ENCODE measurements around the gene CDC45.

GRCh38 chr22:19467912-19468311 lies 11.8 kb upstream of the CDC45 start:
- TF ChIP-seq EP300 (IDR thresholded peaks at IDR 0.05) (no peak), POLR2A (IDR thresholded peaks at IDR 0.05) (no peak)
- TF ChIP-seq, protein P1, sequence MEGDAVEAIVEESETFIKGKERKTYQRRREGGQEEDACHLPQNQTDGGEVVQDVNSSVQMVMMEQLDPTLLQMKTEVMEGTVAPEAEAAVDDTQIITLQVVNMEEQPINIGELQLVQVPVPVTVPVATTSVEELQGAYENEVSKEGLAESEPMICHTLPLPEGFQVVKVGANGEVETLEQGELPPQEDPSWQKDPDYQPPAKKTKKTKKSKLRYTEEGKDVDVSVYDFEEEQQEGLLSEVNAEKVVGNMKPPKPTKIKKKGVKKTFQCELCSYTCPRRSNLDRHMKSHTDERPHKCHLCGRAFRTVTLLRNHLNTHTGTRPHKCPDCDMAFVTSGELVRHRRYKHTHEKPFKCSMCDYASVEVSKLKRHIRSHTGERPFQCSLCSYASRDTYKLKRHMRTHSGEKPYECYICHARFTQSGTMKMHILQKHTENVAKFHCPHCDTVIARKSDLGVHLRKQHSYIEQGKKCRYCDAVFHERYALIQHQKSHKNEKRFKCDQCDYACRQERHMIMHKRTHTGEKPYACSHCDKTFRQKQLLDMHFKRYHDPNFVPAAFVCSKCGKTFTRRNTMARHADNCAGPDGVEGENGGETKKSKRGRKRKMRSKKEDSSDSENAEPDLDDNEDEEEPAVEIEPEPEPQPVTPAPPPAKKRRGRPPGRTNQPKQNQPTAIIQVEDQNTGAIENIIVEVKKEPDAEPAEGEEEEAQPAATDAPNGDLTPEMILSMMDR (IDR thresholded peaks at IDR 0.05) = no peak

All from ovary (tissue), 3 donors.